Gastrocnemius medialis (tissue), 4 donors: ENCODE results near the gene ROR1.

Experiments used
- POLR2A ChIP-seq, 2 donors: fragments of 450-650 bp; IDR thresholded peaks; one replicate each; pipeline ENCODE4 v1.6.1; 2017; ENCODE audit warnings: antibody characterized with exemption in 2 of 2, mild to moderate bottlenecking in 2 of 2, moderate library complexity in 2 of 2
- TF ChIP-seq, protein P1 (sequence below), 5 experiments: fragments of 450-650 bp in 3 of 5; fragments of 200-600 bp in 2 of 5; sonication (generic) in 2 of 5; IDR thresholded peaks in 4 of 5; conservative IDR thresholded peaks in 1 of 5; 1 replicate in 4 of 5; 2 replicates in 1 of 5; pipeline ENCODE4 v1.5.1; 2016 to 2019; ENCODE audit warnings: antibody characterized with exemption in 5 of 5, mild to moderate bottlenecking in 3 of 5, moderate library complexity in 3 of 5

- TF ChIP-seq, protein P1, sequence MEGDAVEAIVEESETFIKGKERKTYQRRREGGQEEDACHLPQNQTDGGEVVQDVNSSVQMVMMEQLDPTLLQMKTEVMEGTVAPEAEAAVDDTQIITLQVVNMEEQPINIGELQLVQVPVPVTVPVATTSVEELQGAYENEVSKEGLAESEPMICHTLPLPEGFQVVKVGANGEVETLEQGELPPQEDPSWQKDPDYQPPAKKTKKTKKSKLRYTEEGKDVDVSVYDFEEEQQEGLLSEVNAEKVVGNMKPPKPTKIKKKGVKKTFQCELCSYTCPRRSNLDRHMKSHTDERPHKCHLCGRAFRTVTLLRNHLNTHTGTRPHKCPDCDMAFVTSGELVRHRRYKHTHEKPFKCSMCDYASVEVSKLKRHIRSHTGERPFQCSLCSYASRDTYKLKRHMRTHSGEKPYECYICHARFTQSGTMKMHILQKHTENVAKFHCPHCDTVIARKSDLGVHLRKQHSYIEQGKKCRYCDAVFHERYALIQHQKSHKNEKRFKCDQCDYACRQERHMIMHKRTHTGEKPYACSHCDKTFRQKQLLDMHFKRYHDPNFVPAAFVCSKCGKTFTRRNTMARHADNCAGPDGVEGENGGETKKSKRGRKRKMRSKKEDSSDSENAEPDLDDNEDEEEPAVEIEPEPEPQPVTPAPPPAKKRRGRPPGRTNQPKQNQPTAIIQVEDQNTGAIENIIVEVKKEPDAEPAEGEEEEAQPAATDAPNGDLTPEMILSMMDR (IDR thresholded peaks at IDR 0.05 in 4 of 5, conservative IDR thresholded peaks at IDR 0.05 in 1 of 5), result no peak
- TF ChIP-seq POLR2A (IDR thresholded peaks at IDR 0.05), result no peak
These were observed 449.7 kb downstream of the ROR1 start for GRCh38 chr1:64223329-64224151.
